Fibroblast of lung (primary cell): Measurements from ENCODE around the gene CCSER2.

Experiments
- EZH2 ChIP-seq: IDR thresholded peaks from 2 replicates; pipeline ENCODE4 v1.5.1; 2012; ENCODE audit warnings: low read length, control low read depth, mild to moderate bottlenecking; ENCODE audit errors: missing control alignments
- TF ChIP-seq, protein P1 (sequence below), 2 donors: IDR thresholded peaks in 1 of 2; conservative IDR thresholded peaks in 1 of 2; 1 replicate in 1 of 2; 2 replicates in 1 of 2; pipeline ENCODE4 v1.5.1; 2011 to 2012; ENCODE audit warnings: low read length in 2 of 2, control low read depth in 1 of 2, inconsistent platforms in 1 of 2, low read depth in 1 of 2, mild to moderate bottlenecking in 1 of 2

- TF ChIP-seq, protein P1, sequence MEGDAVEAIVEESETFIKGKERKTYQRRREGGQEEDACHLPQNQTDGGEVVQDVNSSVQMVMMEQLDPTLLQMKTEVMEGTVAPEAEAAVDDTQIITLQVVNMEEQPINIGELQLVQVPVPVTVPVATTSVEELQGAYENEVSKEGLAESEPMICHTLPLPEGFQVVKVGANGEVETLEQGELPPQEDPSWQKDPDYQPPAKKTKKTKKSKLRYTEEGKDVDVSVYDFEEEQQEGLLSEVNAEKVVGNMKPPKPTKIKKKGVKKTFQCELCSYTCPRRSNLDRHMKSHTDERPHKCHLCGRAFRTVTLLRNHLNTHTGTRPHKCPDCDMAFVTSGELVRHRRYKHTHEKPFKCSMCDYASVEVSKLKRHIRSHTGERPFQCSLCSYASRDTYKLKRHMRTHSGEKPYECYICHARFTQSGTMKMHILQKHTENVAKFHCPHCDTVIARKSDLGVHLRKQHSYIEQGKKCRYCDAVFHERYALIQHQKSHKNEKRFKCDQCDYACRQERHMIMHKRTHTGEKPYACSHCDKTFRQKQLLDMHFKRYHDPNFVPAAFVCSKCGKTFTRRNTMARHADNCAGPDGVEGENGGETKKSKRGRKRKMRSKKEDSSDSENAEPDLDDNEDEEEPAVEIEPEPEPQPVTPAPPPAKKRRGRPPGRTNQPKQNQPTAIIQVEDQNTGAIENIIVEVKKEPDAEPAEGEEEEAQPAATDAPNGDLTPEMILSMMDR (conservative IDR thresholded peaks at IDR 0.05 in 1 of 2, IDR thresholded peaks at IDR 0.05 in 1 of 2; ENCODE audit: low read depth in 1 of 2, low read length in 2 of 2), result peak; percentile 59 to 60
- TF ChIP-seq EZH2, result no peak
These were observed 209.1 kb downstream of the CCSER2 start for GRCh38 chr10:84537447-84537931.
